SK-N-SH treated with all-trans-retinoic acid at 6 μM for 48 hours (cell line): ENCODE results near the gene CCDC87.

ENCODE experiments used
- ARNTL ChIP-seq: fragments of 450-650 bp; formaldehyde crosslinking; IDR thresholded peaks from 2 replicates; pipeline ENCODE4 v1.5.0; 2020; ENCODE audit warnings: low read depth, mild to moderate bottlenecking, moderate library complexity, borderline replicate concordance
- CREB5 ChIP-seq: fragments of 250-450 bp; sonication (Bioruptor Pico); IDR thresholded peaks from 2 replicates; pipeline ENCODE4 v1.5.1; 2020; ENCODE audit warnings: low read depth, mild to moderate bottlenecking, moderate library complexity
- CSDC2 ChIP-seq: fragments of 250-450 bp; sonication (Bioruptor Pico); IDR thresholded peaks from 2 replicates; pipeline ENCODE4 v1.5.0; 2020; ENCODE audit warnings: mild to moderate bottlenecking, moderate library complexity
- ESRRG ChIP-seq: fragments of 250-450 bp; sonication (Bioruptor Pico); IDR thresholded peaks from 2 replicates; pipeline ENCODE4 v1.6.1; 2021; ENCODE audit warnings: mild to moderate bottlenecking
- GLIS3 ChIP-seq: fragments of 250-450 bp; sonication (Bioruptor Pico); IDR thresholded peaks from 2 replicates; pipeline ENCODE4 v1.5.0; 2020; ENCODE audit warnings: mild to moderate bottlenecking, moderate library complexity
- ISL1 ChIP-seq: fragments of 250-450 bp; sonication (Bioruptor Pico); IDR thresholded peaks from 2 replicates; pipeline ENCODE4 v2.1.2; 2022; ENCODE audit warnings: mild to moderate bottlenecking, moderate library complexity
- PATZ1 ChIP-seq: fragments of 250-450 bp; sonication (Bioruptor Pico); IDR thresholded peaks from 2 replicates; pipeline ENCODE4 v1.8.0; 2020; ENCODE audit warnings: mild to moderate bottlenecking, moderate library complexity, borderline replicate concordance
- POU6F1 ChIP-seq: fragments of 250-450 bp; sonication (Bioruptor Pico); IDR thresholded peaks from 2 replicates; pipeline ENCODE4 v1.8.0; 2021; ENCODE audit warnings: low read depth, mild to moderate bottlenecking, moderate library complexity, borderline replicate concordance
- PPARA ChIP-seq: fragments of 250-450 bp; sonication (Bioruptor Pico); IDR thresholded peaks from 2 replicates; pipeline ENCODE4 v1.5.0; 2020; ENCODE audit warnings: mild to moderate bottlenecking, borderline replicate concordance
- RARB ChIP-seq: fragments of 250-450 bp; sonication (Bioruptor Pico); IDR thresholded peaks from 2 replicates; pipeline ENCODE4 v1.8.0; 2021; ENCODE audit warnings: mild to moderate bottlenecking, moderate library complexity
- SNAI2 ChIP-seq: fragments of 250-450 bp; sonication (Bioruptor Pico); IDR thresholded peaks from 2 replicates; pipeline ENCODE4 v1.5.0; 2020; ENCODE audit warnings: mild to moderate bottlenecking, moderate library complexity
- ZFP3 ChIP-seq: fragments of 250-450 bp; sonication (Bioruptor Pico); IDR thresholded peaks from 2 replicates; pipeline ENCODE4 v1.5.0; 2020; ENCODE audit warnings: mild to moderate bottlenecking, moderate library complexity
- ZNF70 ChIP-seq: fragments of 450-650 bp; formaldehyde crosslinking; IDR thresholded peaks from 2 replicates; pipeline ENCODE4 v1.5.0; 2020; ENCODE audit warnings: mild to moderate bottlenecking, moderate library complexity
- ZNF8 ChIP-seq: fragments of 450-650 bp; formaldehyde crosslinking; IDR thresholded peaks from 2 replicates; pipeline ENCODE4 v1.5.0; 2020; ENCODE audit warnings: mild to moderate bottlenecking, moderate library complexity

- no peak for TF ChIP-seq ESRRG (CRISPR knock-in tag)
- no peak for TF ChIP-seq RARB (CRISPR knock-in tag)
- no peak for TF ChIP-seq ZNF8 (CRISPR knock-in tag)
- TF ChIP-seq PPARA (CRISPR knock-in tag): no peak
- TF ChIP-seq PATZ1 (CRISPR knock-in tag): no peak
- TF ChIP-seq ZNF70 (CRISPR knock-in tag): no peak
- TF ChIP-seq ISL1 (CRISPR knock-in tag): no peak
- no peak for TF ChIP-seq SNAI2 (CRISPR knock-in tag)
- no peak for TF ChIP-seq ZFP3 (CRISPR knock-in tag)
- TF ChIP-seq GLIS3 (CRISPR knock-in tag): no peak
- no peak for TF ChIP-seq ARNTL (CRISPR knock-in tag)
- no peak for TF ChIP-seq CREB5 (CRISPR knock-in tag)
- no peak for TF ChIP-seq CSDC2 (CRISPR knock-in tag)
- TF ChIP-seq POU6F1: no peak
These were observed 11.6 kb downstream of the CCDC87 start for GRCh38 chr11:66581261-66581660.
